Stimulated activated CD4-positive, alpha-beta T cell treated with anti-CD3 and anti-CD28 coated beads, Interleukin-4, amount 100 ng/mL, for 24 hours (primary cell): Measurements from ENCODE around the gene KASH5.

Experiments
- DNase-seq: peaks from one replicate; pipeline ENCODE4 v3.0.0-alpha.2; 2020

Gene KASH5

DNA sequence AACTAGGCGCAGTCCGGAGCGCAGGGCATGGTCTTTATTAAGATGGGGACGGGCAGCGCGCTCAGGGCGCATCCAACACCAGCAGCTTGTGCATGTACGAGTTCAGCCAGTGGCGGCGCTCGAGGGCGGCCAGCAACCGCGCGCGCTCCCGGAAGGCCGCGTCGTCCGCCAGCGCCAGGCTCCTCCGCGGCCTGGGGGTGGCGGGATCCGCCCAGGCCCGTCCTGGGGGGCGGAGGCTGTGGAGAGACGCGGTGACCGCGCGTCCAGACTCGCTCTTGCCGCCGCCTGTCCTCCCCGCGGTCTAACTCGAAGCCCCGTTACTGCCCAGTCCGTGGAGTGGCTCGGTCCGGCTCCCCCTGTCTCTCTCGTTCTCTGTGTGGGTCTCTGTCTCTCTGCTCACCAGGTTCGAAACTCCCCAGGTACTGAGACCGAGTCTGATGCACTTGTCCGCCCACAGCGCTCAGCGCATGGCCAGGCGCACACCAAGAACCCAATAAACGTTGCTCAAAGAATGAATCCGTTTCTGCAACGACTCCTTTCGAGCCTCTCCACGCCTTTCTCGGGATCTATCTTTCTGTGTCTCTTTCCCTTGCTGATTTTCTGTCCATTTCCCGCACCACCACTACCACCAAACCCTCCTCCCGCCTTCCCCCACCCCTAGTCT, 34.5 kb downstream of the KASH5 start:
- peak; percentile 35 for DNase-seq

DNA sequence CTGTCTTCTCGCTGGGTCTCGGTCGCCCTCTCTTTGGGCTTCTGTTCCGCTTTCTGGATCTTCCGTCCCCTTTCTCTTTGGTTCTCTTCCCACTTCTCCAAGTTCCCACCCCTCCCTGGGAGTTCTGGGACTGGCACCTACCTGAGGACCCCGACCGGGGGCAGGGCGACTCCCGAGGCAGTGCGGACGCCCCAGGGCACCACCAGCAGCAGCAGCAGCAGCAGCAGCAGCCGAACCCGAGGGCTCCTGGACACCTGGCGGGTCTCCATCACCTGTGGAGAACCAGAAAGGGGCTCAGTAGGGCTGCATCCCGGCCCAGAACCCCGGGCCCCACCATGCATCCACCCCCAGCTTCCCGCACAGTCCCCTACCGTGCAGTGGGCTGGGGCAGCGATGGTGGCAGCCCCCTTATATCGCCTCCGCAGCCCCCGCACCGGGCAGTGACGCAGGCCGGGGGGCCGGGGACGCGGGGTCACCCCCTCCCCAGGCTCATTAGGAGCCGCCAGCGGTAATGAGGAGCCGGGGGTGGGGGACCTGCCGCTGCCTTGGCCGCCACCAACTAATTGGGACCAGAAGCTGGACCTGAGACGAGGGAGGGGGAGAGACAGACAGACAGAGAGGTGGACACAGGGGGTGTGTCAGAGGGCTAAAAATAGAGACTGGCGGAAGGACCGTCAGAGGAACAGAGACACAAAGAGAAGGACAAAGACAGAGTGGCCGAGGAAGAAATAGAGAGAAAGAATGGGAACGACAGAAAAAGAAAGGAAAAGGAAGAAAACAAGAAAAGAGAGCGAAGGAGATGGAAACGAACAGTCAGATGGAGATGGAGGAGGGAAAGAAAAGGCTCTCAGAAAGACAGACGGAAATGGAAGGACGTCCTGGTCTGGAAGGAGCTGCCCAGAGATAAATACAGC, 35.3 kb downstream of the KASH5 start, which contains the start of gene PTH2:
Gene PTH2 (minus strand): TSS at position 371 of the 914 bp plus-strand sequence. CDS start 102 bp downstream, at position 269.
- no peak for DNase-seq

DNA sequence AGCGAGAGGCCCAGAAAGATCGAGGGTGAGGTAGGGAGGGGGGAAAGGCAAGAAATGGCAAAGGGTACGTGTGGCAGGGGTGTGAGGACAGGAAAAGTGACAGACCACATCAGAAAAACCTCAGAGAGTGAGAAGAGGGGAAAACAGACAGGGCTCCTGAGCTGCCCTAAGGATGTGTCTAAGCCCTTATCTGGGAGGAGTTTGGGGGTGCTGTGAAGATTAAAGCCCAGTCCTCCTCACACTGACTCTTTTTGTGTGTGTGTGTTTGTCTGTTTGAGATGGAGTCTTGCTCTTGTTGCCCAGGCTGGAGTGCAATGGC, 35.9 kb downstream of the KASH5 start:
- no peak for DNase-seq

DNA sequence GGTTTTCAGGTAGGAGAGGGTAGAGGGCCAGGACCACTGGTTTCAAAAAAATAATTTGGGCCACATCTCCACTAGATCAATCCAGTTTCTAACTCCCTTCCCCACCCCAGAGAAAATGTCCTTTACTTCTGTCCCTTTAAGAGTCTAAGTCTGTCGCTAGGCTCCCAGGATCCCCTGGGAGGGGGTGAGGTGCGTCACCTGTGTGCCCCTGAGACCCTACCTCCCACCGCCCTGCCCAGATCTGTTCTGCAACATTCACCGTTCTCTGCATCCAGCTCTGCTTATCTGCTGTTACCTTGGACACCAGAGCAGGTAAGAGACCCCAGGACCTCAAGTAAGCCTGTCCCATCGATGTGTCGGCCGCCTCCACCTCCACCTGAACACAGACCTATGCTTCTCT, 37.1 kb downstream of the KASH5 start, which contains the start of gene GFY:
Gene GFY (plus strand): TSS at position 211 of the 400 bp plus-strand sequence. CDS start 1,043 bp downstream, outside the sequence.
- DNase-seq, result no peak

DNA sequence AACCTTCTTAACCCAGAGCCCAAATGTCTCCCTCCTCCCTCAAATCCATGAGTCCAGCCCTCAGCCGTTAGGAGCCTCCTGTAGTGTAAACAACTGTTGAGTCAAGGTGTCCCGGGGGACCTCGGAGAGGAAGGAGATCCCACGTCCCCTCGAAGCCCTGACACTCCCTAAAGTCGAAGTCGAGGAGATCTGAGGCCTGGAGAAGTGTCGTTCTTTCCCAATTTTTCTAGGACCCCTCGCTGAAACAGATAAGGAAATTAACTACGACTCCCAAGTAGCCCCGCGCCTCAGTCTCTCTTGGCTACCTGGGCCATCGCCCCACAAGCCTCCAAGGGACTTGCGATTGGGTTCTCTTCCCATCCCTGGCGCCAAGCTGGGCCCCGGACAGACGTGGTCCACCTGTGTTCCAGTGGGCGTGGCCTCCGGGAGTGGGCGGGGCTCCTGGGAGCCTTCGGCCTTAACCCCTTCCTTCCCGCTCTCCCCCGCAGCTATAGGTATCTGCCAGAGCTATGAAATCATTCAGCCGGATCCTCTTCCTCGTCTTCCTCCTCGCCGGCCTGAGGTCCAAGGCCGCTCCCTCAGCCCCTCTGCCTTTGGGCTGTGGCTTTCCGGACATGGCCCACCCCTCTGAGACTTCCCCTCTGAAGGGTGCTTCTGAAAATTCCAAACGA, 38.0 kb downstream of the KASH5 start:
- DNase-seq, result peak; percentile 33

DNA sequence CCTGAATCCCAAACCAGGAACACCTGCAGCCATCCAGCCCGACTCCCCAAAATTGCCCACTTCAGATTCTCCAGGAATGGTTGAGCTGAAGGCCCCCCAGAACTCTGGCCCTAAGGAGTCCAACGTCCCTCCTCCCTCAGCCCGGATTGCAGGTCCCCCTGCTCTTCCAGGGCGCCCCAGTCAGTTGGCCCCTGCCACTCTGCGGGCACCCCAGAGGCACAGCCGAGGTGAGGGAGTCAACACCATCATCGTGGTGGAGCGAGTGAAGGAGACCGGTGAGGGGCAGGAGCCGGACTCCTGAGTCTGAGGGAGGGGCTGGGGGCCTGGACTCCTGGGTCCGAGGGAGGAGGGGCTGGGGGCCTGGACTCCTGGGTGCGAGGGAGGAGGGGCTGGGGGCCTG, 39.3 kb downstream of the KASH5 start:
- DNase-seq, result no peak

DNA sequence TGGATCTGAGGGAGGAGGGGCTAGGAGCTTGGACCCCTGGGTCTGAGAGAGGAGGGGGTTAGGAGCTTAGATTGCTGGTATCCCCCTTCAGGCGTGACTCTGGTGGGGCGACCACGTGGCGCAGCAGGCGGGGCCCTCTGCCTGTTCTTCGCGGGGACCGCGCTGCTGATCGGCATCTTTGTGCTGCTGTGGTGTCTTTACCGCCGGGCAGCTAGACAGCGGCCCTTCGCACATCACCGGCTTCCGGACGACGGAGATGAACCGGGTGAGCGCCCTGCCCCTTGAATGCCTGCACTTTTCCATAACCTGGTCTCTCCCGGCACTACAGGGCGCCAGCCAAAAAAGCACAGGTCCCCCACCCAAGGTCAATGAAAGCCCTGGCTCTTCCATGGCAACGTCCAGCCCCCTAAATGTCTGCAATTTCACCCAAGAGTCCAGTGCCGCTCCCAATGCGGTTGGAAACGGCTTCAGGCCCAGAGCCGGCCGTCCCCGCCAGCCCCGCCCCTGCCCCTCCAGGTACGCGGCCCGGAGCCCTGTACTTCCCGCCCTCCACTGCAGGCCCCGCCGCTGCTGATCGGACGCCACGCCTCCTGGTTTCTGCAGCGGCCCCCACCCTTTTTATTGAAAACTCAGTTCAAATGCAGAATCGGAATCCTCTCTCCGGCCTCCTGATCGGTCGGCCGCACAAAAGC, 40.0 kb downstream of the KASH5 start:
- peak; percentile 21 for DNase-seq

DNA sequence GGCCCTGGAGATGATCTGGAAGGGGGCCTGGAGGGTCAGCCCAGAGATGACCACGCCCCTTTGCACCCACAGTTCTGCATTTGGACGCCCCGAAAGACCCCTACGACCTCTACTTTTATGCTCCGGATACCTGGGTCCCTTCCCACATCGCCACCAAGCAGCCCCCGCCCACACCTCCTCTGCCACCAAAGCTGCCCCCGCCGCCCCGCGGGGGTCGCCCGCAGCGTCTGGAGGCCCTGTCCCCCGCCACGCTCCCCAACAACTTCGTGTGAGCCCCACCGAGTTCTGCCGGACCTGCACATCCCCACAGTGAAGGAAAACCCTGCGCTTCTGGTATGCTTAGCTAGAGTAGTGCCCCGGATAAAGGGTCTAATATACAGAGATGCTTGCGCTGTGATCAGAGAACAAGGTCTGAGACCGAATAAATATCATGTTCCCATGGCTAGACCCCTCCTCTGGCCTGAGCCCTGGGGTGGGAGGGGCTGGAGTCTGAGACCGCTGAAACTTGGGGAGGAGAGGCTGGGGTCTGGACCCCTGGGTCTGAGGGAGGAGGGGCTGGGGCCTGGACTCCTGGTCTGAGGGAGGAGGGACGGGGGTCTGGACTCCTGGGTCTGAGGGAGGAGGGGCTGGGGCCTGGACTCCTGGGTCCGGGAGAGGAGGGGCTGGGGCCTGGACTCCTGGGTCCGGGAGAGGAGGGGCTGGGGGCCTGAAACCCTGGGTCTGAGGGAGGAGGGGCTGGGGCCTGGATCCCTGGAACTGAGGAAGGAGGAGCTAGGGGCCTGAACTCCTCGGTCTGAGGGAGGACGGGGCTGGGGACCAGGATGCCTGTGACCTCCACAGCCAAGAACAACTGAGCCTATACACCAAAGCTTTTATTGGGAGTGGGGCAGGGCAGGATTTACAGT, 40.8 kb downstream of the KASH5 start:
- no peak for DNase-seq

DNA sequence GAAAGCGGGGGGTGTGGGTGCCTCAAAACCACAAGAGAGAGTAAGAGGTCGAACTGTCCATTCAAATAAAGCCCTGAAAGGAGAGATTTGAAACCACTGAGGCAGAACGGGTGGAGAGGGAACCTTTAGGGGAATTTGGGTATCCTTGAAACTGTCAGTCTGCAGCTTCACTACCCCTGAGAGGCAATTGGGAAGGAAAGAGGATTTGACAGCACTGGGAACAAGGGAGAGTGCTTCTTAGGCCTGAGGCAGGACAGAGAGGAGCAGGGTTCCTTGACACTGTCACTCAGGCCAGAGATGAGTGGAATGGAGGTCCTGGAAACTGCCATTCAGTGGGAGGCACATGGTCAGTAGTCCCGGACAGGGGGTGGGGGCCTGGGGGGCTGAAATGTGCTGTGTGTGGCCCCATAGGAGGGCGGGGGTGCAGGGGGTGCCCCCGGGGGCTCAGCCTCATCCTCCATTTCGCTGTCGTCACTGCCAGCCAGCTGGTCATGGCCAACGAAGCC, 42.2 kb downstream of the KASH5 start:
- DNase-seq, result no peak

DNA sequence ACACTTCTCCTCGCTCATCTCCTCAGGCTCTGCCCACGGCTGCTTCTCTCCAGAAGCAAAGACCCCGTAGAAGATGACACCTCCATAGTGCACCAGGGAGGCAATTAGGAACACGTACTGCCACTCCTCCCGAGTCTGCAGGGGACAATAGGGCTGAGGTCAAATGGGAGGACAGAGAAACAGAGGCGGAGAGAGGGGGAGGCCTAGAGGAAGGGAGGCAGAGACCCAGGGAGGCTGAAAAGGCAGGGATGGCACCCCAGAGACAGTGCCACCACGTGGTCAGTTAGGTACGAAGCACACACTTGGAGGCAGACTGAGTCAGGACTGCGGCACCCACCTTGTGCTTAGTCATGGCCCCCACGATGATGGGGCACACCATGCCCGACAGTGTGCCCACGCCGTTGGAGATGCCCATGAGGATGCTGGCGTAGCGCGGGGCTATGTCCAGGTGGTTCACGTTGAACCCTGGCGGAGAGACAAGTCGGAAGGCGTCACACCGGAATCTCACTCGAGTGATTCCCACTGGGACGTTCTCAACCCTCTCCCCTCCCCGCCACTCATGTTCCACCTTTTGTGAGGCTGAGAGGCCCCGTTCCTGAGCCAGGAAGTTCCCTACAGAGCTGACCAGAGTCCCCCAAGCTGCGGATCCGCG, 42.8 kb downstream of the KASH5 start:
- peak; percentile 44 for DNase-seq

DNA sequence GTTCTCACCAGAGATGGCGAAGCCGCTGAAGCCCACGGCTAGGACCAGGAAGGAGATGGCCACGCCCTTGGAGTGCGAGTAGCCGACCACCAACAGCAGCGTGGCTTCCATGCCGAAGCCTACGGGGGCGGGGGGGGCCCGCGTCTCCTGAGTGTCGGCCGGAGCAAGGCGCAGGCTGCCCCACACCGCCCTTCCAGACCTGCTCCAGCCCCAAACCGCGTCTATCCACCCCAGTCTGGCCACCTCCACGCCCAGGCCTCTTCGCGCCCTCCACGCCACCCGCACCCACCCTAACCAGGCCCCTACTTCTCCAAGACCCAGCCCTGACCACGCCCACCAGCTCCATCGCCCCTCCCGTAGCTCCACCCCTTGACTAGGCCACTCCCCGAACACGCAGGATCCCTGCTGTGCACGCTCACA, 43.3 kb downstream of the KASH5 start:
- DNase-seq, result peak; percentile 23

DNA sequence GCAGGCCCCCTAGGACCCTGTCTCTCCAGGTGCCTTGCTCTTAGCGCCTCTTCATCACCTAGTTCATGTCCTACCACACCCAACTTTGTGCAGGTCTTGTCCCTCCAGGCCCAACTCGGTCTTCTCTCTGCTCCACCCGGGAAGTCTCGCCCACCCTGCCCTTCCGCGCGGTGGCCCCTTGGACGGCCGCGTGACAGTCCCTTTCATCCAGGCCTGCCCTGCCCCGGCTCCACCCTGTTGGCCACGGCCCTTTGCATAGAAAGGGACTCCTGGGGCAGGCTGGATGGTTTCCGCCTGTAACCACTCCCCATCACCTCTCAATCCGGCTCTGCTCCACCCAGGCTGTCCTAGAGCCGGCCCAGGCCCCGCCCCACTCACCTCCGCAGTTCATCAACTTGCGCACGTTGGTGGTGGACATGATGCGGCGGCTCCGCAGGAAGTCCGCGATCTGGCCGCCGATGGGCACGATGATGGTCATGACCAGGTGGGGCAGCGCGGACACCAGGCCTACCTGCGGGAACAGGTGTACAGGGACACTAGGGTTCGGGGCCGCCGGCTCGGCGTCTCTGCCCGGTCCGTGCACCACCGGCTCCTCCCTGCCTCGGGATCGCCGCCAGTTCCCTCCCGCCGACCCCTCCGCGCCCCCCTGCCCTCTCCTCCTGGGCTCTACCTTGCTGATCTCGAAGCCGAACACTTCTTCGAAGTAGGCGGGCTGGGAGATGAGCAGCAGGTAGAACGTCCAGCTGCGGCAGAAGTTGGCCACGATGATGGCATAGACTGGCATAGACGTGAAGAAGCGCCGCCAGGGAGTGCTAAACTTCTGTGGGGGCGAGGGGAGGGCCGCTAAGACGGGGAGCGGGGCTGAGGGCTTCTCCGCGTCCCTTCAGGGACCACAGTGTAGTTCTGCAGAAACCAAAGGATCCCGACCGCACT, 44.4 kb downstream of the KASH5 start:
- DNase-seq, result no peak

DNA sequence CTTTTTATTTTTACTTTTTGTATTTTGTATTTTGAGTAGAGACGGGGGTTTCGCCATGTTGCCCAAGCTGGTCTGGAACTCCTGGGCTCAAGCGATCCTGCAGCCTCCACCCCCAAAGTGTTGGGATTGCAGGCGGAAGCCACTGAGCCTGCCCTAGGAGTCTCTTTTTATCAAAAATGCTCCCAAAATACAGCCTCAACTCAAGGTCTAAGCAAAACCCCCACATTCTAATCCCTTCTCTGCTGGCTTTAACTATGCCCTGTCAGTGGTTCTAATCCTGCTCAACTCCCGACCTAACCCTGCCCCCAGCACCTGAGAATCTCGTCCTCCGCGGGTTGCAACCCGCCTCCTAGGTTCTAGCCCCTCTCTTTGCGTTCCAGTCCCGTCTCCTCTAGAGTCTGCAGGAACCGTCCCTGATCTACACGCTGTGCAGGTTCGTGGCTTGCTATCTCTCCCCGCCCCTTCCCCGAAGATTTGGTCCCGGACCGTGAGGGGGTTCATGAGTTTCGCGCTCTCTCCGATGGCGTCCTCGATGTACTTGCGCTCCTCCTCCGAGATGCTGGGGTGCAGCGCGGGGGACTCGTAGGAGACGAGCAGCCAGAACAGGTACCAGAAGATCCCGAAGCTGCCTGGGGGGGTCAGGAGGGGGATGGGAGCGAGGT, 45.3 kb downstream of the KASH5 start:
- DNase-seq, result no peak

DNA sequence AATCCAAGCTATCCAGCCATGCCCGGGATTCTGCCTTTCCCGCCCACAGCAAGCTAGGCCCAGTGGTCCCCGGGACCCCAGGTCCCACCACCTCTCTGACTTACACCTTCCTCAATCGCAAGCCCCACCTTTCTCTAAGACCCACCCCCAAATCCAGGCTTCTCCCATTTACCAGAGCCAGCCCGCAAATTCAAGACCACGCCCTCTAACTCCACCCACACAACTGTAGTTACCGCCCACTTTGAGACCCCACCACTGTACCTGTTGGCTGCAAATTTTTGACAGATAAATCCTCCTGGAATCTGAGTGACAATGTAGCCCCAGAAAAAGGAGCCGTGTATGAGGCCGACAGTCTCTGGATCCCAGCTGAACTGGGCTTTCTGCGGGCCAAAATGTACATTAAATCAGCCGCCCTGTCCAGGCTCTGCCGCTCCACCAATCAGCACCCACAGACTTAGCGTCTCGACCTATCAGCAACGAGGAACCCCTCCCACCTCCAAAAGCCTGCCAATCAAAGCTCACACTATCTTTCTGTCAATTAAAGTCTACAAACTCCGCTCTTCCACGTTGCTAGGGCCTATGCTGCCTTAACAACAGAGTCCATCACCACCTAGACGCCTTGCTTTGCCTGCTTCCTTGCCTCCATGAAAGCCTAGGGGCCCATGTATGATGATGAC, 47.0 kb downstream of the KASH5 start:
- no peak for DNase-seq

DNA sequence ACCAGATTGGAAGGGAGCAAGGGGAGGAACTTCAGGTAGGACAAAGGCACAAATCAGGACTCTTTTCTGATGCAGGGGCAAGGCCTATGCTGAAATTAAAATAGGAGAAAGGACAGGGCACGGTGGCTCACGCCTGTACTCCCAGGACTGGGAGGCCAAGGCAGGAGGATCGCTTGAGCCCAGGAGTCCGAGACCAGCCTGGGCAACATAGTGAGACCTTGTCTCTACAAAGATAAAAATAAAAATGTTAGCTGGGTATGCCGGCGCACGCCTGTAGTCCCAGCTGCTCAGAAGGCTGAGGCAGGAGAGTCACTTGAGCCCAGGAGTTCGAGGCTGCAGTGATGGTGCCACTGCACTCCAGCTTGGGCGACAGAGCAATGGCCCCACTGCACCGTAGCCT, 47.6 kb downstream of the KASH5 start:
- DNase-seq, result no peak

DNA sequence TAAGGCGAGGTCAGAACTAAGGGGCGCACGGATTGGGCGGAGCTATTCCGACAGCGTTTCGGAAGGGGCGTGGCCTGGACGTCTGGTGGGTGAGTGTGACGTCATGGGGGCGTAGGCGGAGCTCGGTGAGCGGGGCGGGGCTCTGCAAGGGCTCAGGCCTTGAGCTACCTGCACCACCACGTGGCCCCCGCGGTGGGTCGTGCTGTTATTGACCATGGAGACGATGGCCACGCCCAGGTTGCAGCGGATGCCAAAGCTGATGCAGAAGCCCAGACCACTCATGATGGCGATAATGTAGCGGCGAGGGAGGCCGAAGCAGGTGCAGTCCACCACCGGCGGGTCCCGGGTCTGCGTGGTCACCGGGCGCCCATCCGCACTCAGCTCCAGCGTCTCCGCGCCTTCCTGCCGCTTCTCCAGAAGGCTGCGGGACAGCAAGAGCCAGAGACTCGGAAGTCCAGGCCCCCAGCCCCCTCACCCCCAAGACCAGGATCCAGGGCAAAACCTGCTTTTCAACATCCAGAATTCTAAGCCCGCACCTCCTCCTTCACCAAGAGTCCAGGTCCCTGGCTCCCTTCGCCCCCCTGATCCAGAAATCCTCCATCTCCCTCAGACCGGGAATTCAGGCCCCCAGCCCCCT, 48.5 kb downstream of the KASH5 start:
- DNase-seq, result peak; percentile 60

DNA sequence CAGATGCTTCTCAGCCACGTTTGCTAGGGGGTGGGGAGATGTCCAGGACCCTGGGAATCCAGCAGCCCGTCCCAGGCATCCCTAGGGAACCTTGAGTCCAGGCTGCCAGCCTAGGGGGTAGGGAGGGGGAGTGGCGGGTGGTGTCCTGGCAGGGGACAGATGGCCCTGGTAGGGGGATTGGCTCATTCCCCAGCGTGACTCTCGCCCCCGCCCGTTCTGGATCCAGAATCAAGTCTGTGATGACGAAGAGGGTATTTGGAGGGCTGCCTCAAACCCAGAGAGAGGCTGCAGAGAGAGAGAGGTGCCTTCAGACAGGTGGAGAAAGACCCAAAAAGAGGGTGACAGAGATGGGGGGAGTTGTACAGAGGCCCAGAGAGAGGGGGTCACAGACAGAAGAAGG, 49.2 kb downstream of the KASH5 start:
- DNase-seq, result no peak

DNA sequence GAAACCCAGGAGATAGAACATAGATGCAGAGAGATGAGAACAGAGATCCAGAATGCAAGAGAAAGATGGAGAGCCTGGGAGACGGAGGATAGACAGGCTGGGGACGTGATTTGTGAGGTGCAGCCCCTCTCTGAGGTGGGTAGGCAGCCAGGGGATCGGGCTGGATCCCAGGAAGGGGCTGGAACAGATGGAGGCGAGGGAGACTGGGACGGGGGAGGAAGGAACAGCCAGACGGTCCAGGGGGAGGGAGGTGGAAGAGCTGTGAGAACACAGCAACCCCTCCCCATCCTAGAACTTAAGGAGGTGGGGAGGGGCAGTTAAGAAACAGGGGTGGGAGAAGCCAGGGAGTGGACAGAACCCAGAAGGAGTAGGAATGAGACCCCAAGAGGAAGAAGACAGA, 50.2 kb downstream of the KASH5 start:
- no peak for DNase-seq
